H1 (cell line): ENCODE measurements around the gene RHOH. TPM values are rescaled to one million over a fixed set of nuclear protein-coding genes. Genes with fewer than 3 reads are reported as not detected.

Experiments
- CTCF ChIA-PET: fragments of 300-600 bp; sonication (Branson Sonifier 250); formaldehyde crosslinking; loops from one replicate; lab custom pipeline; 2021; ENCODE audit not compliant: partially characterized antibody; lab: Charles Lee
- POLR2A ChIA-PET: fragments of 300-600 bp; sonication (Branson Sonifier 250); formaldehyde crosslinking; loops from one replicate; lab custom pipeline; 2021; ENCODE audit warnings: inconsistent platforms; ENCODE audit not compliant: partially characterized antibody; lab: Charles Lee
- DNase-seq, 2 experiments: peaks; one replicate each; pipeline versions ENCODE4 v3.0.0 to v3.0.0-alpha.2; 2010 to 2022; ENCODE audit warnings: low spot score in 2 of 2, low read depth in 1 of 2, mixed read lengths in 1 of 2
- FAIRE-seq: peaks from 2 replicates; lab custom pipeline; 2011; peaks lifted over from hg19 to GRCh38; lab: Jason Lieb, UNC
- H2AFZ ChIP-seq: 2 replicates; pipeline ENCODE4 v1.8.1; 2012; ENCODE audit warnings: low read length, inconsistent platforms
- H2AK5ac ChIP-seq: 2 replicates; pipeline ENCODE4 v1.6.1; 2013; ENCODE audit warnings: low read depth, low read length
- H2BK120ac ChIP-seq: replicated peaks from 2 replicates; pipeline ENCODE3; 2013; ENCODE audit warnings: low read depth, low read length, inconsistent platforms
- H2BK12ac ChIP-seq: 2 replicates; pipeline ENCODE4 v1.6.1; 2013; ENCODE audit warnings: low read depth, low read length
- H2BK15ac ChIP-seq: 2 replicates; pipeline ENCODE4 v1.6.1; 2013; ENCODE audit warnings: low read length
- H2BK20ac ChIP-seq: 2 replicates; pipeline ENCODE4 v1.6.1; 2013; ENCODE audit warnings: low read length
- H2BK5ac ChIP-seq: 2 replicates; pipeline ENCODE4 v1.6.1; 2013; ENCODE audit warnings: low read depth, low read length
- H3K14ac ChIP-seq: 2 replicates; pipeline ENCODE4 v1.6.1; 2013; ENCODE audit warnings: inconsistent platforms; ENCODE audit not compliant: insufficient read length
- H3K18ac ChIP-seq: 2 replicates; pipeline ENCODE4 v1.6.1; 2013; ENCODE audit warnings: low read length; ENCODE audit errors: extremely low read depth
- H3K23ac ChIP-seq: 2 replicates; pipeline ENCODE4 v1.6.1; 2013; ENCODE audit warnings: inconsistent platforms; ENCODE audit not compliant: insufficient read length
- H3K23me2 ChIP-seq: 2 replicates; pipeline ENCODE4 v1.6.1; 2013; ENCODE audit warnings: low read depth, low read length
- H3K27ac ChIP-seq: 2 replicates; pipeline ENCODE4 v1.6.1; 2011; ENCODE audit warnings: low read depth, low read length, inconsistent platforms
- H3K27me3 ChIP-seq, 4 experiments: replicated peaks in 1 of 4; 1 replicate in 1 of 4; 2 replicates in 3 of 4; pipeline versions ENCODE4 v1.6.1 to v1.8.1; 2011 to 2013; ENCODE audit warnings: low read length in 3 of 4, mild to moderate bottlenecking in 3 of 4, inconsistent platforms in 2 of 4, mixed read lengths in 2 of 4, moderate library complexity in 1 of 4; ENCODE audit not compliant: control insufficient read depth in 3 of 4, insufficient read depth in 3 of 4; ENCODE audit errors: extremely low read depth in 1 of 4
- H3K36me3 ChIP-seq, 4 experiments: 2 replicates each; pipeline versions ENCODE4 v1.6.1 to v1.8.1; 2011 to 2013; ENCODE audit warnings: mild to moderate bottlenecking in 4 of 4, low read length in 3 of 4, moderate library complexity in 2 of 4, control low read depth in 1 of 4, inconsistent platforms in 1 of 4; ENCODE audit not compliant: insufficient read depth in 4 of 4, control insufficient read depth in 2 of 4
- H3K4ac ChIP-seq: replicated peaks from 2 replicates; pipeline ENCODE3; 2013; ENCODE audit warnings: low read length, low read depth, mixed read lengths, inconsistent platforms; ENCODE audit not compliant: insufficient read length
- H3K4me1 ChIP-seq, 4 experiments: replicated peaks in 1 of 4; 1 replicate in 1 of 4; 2 replicates in 3 of 4; pipeline versions ENCODE4 v1.6.1 to v1.8.1; 2011 to 2013; ENCODE audit warnings: low read length in 3 of 4, inconsistent platforms in 2 of 4, mixed read lengths in 1 of 4; ENCODE audit not compliant: insufficient read depth in 4 of 4, control insufficient read depth in 3 of 4
- H3K4me2 ChIP-seq, 2 experiments: 2 replicates each; pipeline versions ENCODE4 v1.6.1 to v1.8.1; 2011 to 2013; ENCODE audit warnings: low read depth in 2 of 2, low read length in 2 of 2, control low read depth in 1 of 2, inconsistent platforms in 1 of 2, mild to moderate bottlenecking in 1 of 2; ENCODE audit not compliant: insufficient read depth in 1 of 2
- H3K4me3 ChIP-seq, 4 experiments: fragments of 200-600, 300-600 bp in 1 of 4; sonication (generic), shearing (Covaris generic), sonication (Bioruptor Twin) in 1 of 4; 2 replicates each; pipeline versions ENCODE4 v1.5.1 to v1.8.1; 2011 to 2016; ENCODE audit warnings: low read length in 4 of 4, low read depth in 3 of 4, control low read depth in 2 of 4, inconsistent platforms in 2 of 4, mild to moderate bottlenecking in 2 of 4, mixed read lengths in 1 of 4, moderate library complexity in 1 of 4; ENCODE audit not compliant: insufficient read depth in 2 of 4; ENCODE audit errors: extremely low read depth in 1 of 4
- H3K56ac ChIP-seq: replicated peaks from 2 replicates; pipeline ENCODE3; 2013; ENCODE audit warnings: low read depth, mild to moderate bottlenecking, mixed read lengths, low read length, inconsistent platforms; ENCODE audit not compliant: insufficient read length
- H3K79me1 ChIP-seq: 2 replicates; pipeline ENCODE4 v1.6.1; 2013; ENCODE audit warnings: low read depth, low read length, control low read depth
- H3K79me2 ChIP-seq, 2 experiments: 2 replicates each; pipeline versions ENCODE4 v1.6.1 to v1.8.1; 2012 to 2013; ENCODE audit warnings: low read length in 2 of 2, mild to moderate bottlenecking in 2 of 2, inconsistent platforms in 1 of 2; ENCODE audit not compliant: insufficient read depth in 2 of 2, control insufficient read depth in 1 of 2
- H3K9ac ChIP-seq, 4 experiments: replicated peaks in 1 of 4; 1 replicate in 1 of 4; 2 replicates in 3 of 4; pipeline versions ENCODE4 v1.6.1 to v1.8.1; 2011 to 2013; ENCODE audit warnings: low read depth in 3 of 4, low read length in 3 of 4, control low read depth in 2 of 4, mild to moderate bottlenecking in 2 of 4, moderate library complexity in 2 of 4, inconsistent platforms in 1 of 4; ENCODE audit errors: extremely low read depth in 1 of 4
- H3K9me3 ChIP-seq, 2 experiments: 2 replicates each; pipeline versions ENCODE4 v1.6.1 to v1.8.1; 2012 to 2013; ENCODE audit warnings: mild to moderate bottlenecking in 2 of 2, moderate library complexity in 2 of 2, control low read depth in 1 of 2, inconsistent platforms in 1 of 2, low read depth in 1 of 2, low read length in 1 of 2, mixed read lengths in 1 of 2; ENCODE audit not compliant: insufficient read depth in 2 of 2
- H4K20me1 ChIP-seq, 2 experiments: replicated peaks in 1 of 2; 2 replicates each; pipeline versions ENCODE3 to v1.8.1; 2011 to 2013; ENCODE audit warnings: inconsistent platforms in 2 of 2, low read length in 2 of 2, mild to moderate bottlenecking in 1 of 2; ENCODE audit not compliant: insufficient read depth in 2 of 2, control insufficient read depth in 1 of 2
- H4K5ac ChIP-seq: 2 replicates; pipeline ENCODE4 v1.6.1; 2013; ENCODE audit warnings: low read length, low read depth, mixed read lengths, inconsistent platforms; ENCODE audit not compliant: insufficient read length
- H4K8ac ChIP-seq: 2 replicates; pipeline ENCODE4 v1.8.0; 2013; ENCODE audit warnings: mild to moderate bottlenecking, moderate library complexity, low read length, inconsistent platforms; ENCODE audit not compliant: insufficient read depth; ENCODE audit errors: extremely low read depth
- H4K91ac ChIP-seq: replicated peaks from 2 replicates; pipeline ENCODE3; 2013; ENCODE audit warnings: low read length, mixed read lengths, inconsistent platforms; ENCODE audit not compliant: insufficient read length
- CTBP2 ChIP-seq: IDR thresholded peaks from 2 replicates; pipeline ENCODE4 v1.7.0; 2011; ENCODE audit warnings: borderline replicate concordance, mild to moderate bottlenecking, moderate library complexity, mixed read lengths, low read length; ENCODE audit not compliant: insufficient read depth, insufficient read length
- YY1 ChIP-seq: IDR thresholded peaks from 2 replicates; pipeline ENCODE4 v1.6.1; 2011; ENCODE audit warnings: low read depth, mild to moderate bottlenecking, low read length
- WGBS, 2 experiments: shearing (Covaris generic) in 1 of 2; methylation state at CpG; one replicate each; pipeline versions ENCODE4 v1.1.6 to v1.1.7; 2013 to 2015; ENCODE audit warnings: low lambda C conversion rate in 2 of 2, mixed read lengths in 2 of 2, inconsistent platforms in 1 of 2, low coverage in 1 of 2, missing lambda C conversion rate in 1 of 2; ENCODE audit not compliant: insufficient replicate concordance in 2 of 2, insufficient coverage in 1 of 2, insufficient read length in 1 of 2; ENCODE audit errors: extremely low coverage in 1 of 2, missing lambda C conversion rate in 1 of 2; 5-methylcytosine and 5-hydroxymethylcytosine counted together
- polyA plus RNA-seq, 7 experiments: library from polyadenylated mRNA; depleted of rRNA in 3 of 7; stranded (reverse) in 5 of 7; unstranded in 2 of 7; fragments of >200 nt in 5 of 7; fragments of 200-250 nt in 2 of 7; gene quantifications; 1 replicate in 5 of 7; 2 replicates in 1 of 7; 4 replicates in 1 of 7; pipeline versions ENCODE4 v1.2.1 to v1.2.3, GENCODE V29; 2011 to 2013; ENCODE audit warnings: missing spikeins in 2 of 7, mixed read lengths in 2 of 7
- total RNA-seq: library from RNA; stranded (reverse); fragmentation: NEBNext Ultra II Directional; extraction: Animal tissue kit (Norgen Biotek cat#: 25700); gene quantifications from 2 replicates; pipeline ENCODE4 v1.2.1, GENCODE V29; 2021

RHOH gene
- total and polyA plus RNA-seq, 2 of the 8 experiments (the other 6 are each of a cell fraction or from before 2014, with no cell fraction given): 5.9 to 6.9 TPM

DNA sequence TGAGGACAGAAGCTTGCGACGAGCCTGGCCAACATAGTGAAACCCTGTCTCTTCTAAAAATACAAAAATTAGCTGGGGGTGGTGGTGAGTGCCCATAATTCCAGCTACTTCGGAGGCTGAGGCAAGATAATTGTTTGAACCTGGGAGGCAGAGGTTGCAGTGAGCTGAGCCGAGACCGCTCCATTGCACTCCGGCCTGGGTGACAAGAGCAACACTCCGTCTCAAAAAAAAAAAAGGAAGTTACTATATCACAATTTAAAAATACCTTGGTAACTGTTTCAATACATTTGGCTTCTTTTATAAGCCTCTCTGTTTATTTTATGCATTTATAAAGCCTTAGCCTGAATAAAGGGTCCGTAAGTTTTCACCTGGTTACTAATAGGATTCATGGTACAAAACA, 91.7 kb downstream of the RHOH start:
- Histone ChIP-seq H3K79me2 (no peaks in the 10 kb centered on the region), H3K27ac (no peak overlapping the region), H3K27me3 (no peaks in the 10 kb centered on the region), H4K91ac (no peak overlapping the region), H4K20me1 (no peaks in the 10 kb centered on the region), H2BK15ac (no peak overlapping the region), H2BK20ac (no peak overlapping the region), H3K23ac (no peak overlapping the region), H3K4me1 (peaks cover 0 to 5% (median 0%) of the 10 kb centered on the region in 4 experiments; a peak in 1 of 7 replicates), H4K5ac (no peak overlapping the region), H4K8ac (no peak overlapping the region), H3K9ac (no peak overlapping the region), H2AK5ac (no peak overlapping the region), H3K18ac (no peak overlapping the region), H3K4me2 (no peak overlapping the region), H2BK12ac (no peak overlapping the region), H3K79me1 (no peaks in the 10 kb centered on the region), H3K14ac (no peak overlapping the region), H3K36me3 (no peaks in the 10 kb centered on the region), H2AFZ (no peak overlapping the region), H2BK5ac (no peak overlapping the region), H3K56ac (no peak overlapping the region), H3K23me2 (no peaks in the 10 kb centered on the region), H2BK120ac (no peak overlapping the region), H3K4ac (no peak overlapping the region), H3K4me3 (no peak overlapping the region), H3K9me3 (0 out of 4 replicates have a peak, but pooled peaks cover 0 to 3% of the 10 kb centered on the region in 2 experiments)
- FAIRE-seq (no peak), DNase-seq (no peak)
- POLR2A ChIA-PET: no interaction called here
- CTCF ChIA-PET: interaction anchor here (1.4 to 2.0 kb wide), 2 partner anchors 19 to 60 kb away, joined by 3 to 6 read pairs; no protein-coding TSS in a partner anchor
- 93% methylated on average over 8 of the region's 8 CpGs; no CpG with 5 or more reads in 1 of the 2 experiments for WGBS, 2 experiments
- TF ChIP-seq YY1: no peak
- TF ChIP-seq CTBP2: no peak
